ENCODE results near the gene DNAJC12.

GRCh38 chr10:67852761-67853160 is 14.8 kb upstream of the DNAJC12 start:
- no peak for TF ChIP-seq POLR2A (IDR thresholded peaks at IDR 0.05; ENCODE audit: low read length)
- no peak for TF ChIP-seq GATA1 (IDR thresholded peaks at IDR 0.05; ENCODE audit: low read depth, low read length)
